K562 (cell line): ENCODE results near the gene GBX1. TPM values are rescaled to one million over a fixed set of nuclear protein-coding genes. Genes with fewer than 3 reads are reported as not detected.
A peak's percentile ranks its signal among the peaks of the same experiment; 100 is the strongest.

ENCODE experiments used
- ARID1B ChIP-seq: fragments of 450-650 bp; IDR thresholded peaks from 2 replicates; pipeline ENCODE4 v1.6.1; 2016; ENCODE audit warnings: antibody characterized with exemption, mild to moderate bottlenecking, inconsistent platforms
- CEBPB ChIP-seq: fragments of 450-650 bp; IDR thresholded peaks from 2 replicates; pipeline ENCODE4 v1.6.1; 2016; ENCODE audit warnings: missing genetic modification characterization, missing compliant biosample characterization
- DNMT1 ChIP-seq: fragments of 450-650 bp; IDR thresholded peaks from 2 replicates; pipeline ENCODE4 v1.6.1; 2016; ENCODE audit warnings: antibody characterized with exemption, mild to moderate bottlenecking
- GATA2 ChIP-seq: sonication (generic); formaldehyde crosslinking; IDR thresholded peaks from 2 replicates; pipeline ENCODE4 v1.4.0; 2020; ENCODE audit warnings: mild to moderate bottlenecking, missing genetic modification reagents
- HDAC2 ChIP-seq: fragments of 450-650 bp; IDR thresholded peaks from 2 replicates; pipeline ENCODE4 v1.6.1; 2016; ENCODE audit warnings: mild to moderate bottlenecking
- KLF13 ChIP-seq: fragments of 450-650 bp; IDR thresholded peaks from 2 replicates; pipeline ENCODE4 v1.6.1; 2016; ENCODE audit warnings: missing genetic modification characterization, low read depth, mild to moderate bottlenecking, missing compliant biosample characterization, moderate library complexity, borderline replicate concordance
- LARP7 ChIP-seq: fragments of 450-650 bp; IDR thresholded peaks from 2 replicates; pipeline ENCODE4 v1.6.1; 2016
- MAFK ChIP-seq: IDR thresholded peaks from 2 replicates; pipeline ENCODE4 v1.6.1; 2011; ENCODE audit warnings: low read length, improper control_type of control experiment
- MNT ChIP-seq, 2 experiments: fragments of 450-650 bp; conservative IDR thresholded peaks; 2 replicates each; pipeline ENCODE4 v1.6.1; 2017; ENCODE audit warnings: mild to moderate bottlenecking in 2 of 2, moderate library complexity in 2 of 2
- PHB2 ChIP-seq: fragments of 450-650 bp; IDR thresholded peaks from 2 replicates; pipeline ENCODE4 v1.6.1; 2017; ENCODE audit warnings: low read depth
- TBP ChIP-seq: optimal IDR thresholded peaks from 2 replicates; pipeline ENCODE3; 2011; ENCODE audit warnings: low read depth, low read length, improper control_type of control experiment
- VEZF1 ChIP-seq: fragments of 200-800 bp; sonication (Bioruptor generic); IDR thresholded peaks from 2 replicates; pipeline ENCODE4 v1.6.1; 2017; ENCODE audit warnings: missing genetic modification characterization, missing compliant biosample characterization
- ZNF766 ChIP-seq: fragments of 200-800 bp; sonication (Bioruptor generic); conservative IDR thresholded peaks from 2 replicates; pipeline ENCODE4 v1.6.1; 2016; ENCODE audit warnings: missing genetic modification characterization, missing compliant biosample characterization
- ZSCAN29 ChIP-seq: fragments of 450-650 bp; IDR thresholded peaks from 2 replicates; pipeline ENCODE4 v1.6.1; 2017
- polyA plus RNA-seq, 8 experiments: library from polyadenylated mRNA; depleted of rRNA in 4 of 8; stranded (reverse) in 5 of 8; unstranded in 3 of 8; fragments of >200 nt; fragmentation: Nextera tagmentation in 2 of 8; fragmentation: Illumina TruSeq in 1 of 8; extraction: Ambion mirVana in 2 of 8; extraction: Trizol in 1 of 8; gene quantifications; 2 replicates each; pipeline versions ENCODE4 v1.2.1 to v1.2.3, GENCODE V29; 2011 to 2014; ENCODE audit warnings: inconsistent platforms in 1 of 8, missing spikeins in 1 of 8
- total RNA-seq, 7 experiments: library from RNA; depleted of rRNA in 6 of 7; stranded (reverse); fragments of >200 nt in 6 of 7; fragmentation: Illumina TruSeq in 2 of 7; extraction: Trizol in 2 of 7; gene quantifications; 2 replicates each; pipeline versions ENCODE4 v1.2.1 to v1.2.3, GENCODE V29; 2011 to 2021; ENCODE audit warnings: low replicate concordance in 1 of 7

The GBX1 gene
- total and polyA plus RNA-seq, 9 of the 15 experiments (the other 6 are each of a cell fraction or from before 2014, with no cell fraction given): not detected

GRCh38 chr7:151109094-151110048 is 58.1 kb downstream of the GBX1 start (continued):
- TF ChIP-seq MNT (conservative IDR thresholded peaks at IDR 0.05) (no peak), HDAC2 (peak; percentile 36; the same call in 1 of the 2 replicates), ZNF766 (CRISPR knock-in tag) (0 out of 2 replicates have a peak, but pooled peaks have one; percentile 8), DNMT1 (peak; percentile 61; the same call in 1 of the 2 replicates), VEZF1 (CRISPR knock-in tag) (0 out of 2 replicates have a peak, but pooled peaks have one; percentile 18), MAFK (no peak), PHB2 (0 out of 2 replicates have a peak, but pooled peaks have one; percentile 45), TBP (no peak), KLF13 (tag) (peak; percentile 72; the same call in 1 of the 2 replicates), ARID1B (peak; percentile 72), LARP7 (peak; percentile 67; the same call in 1 of the 2 replicates), ZSCAN29 (no peak), CEBPB (tag) (peak; percentile 99), GATA2 (CRISPR knock-in tag) (peak; percentile 83)
